BLaER1 (cell line): ENCODE measurements around the gene FAF2.

Source experiments
- H3K27ac ChIP-seq: shearing (Covaris generic); formaldehyde crosslinking; 2 replicates; pipeline ENCODE4 v1.8.1; 2022
- H3K27me3 ChIP-seq: shearing (Covaris generic); formaldehyde crosslinking; 2 replicates; pipeline ENCODE4 v1.8.1; 2022
- H3K36me3 ChIP-seq: shearing (Covaris generic); formaldehyde crosslinking; 2 replicates; pipeline ENCODE4 v1.8.1; 2022
- H3K4me1 ChIP-seq: shearing (Covaris generic); formaldehyde crosslinking; 2 replicates; pipeline ENCODE4 v1.8.1; 2022
- H3K4me2 ChIP-seq: shearing (Covaris generic); formaldehyde crosslinking; 2 replicates; pipeline ENCODE4 v1.8.1; 2022
- H3K4me3 ChIP-seq: shearing (Covaris generic); formaldehyde crosslinking; 2 replicates; pipeline ENCODE4 v1.8.1; 2022
- H3K9ac ChIP-seq: shearing (Covaris generic); formaldehyde crosslinking; 2 replicates; pipeline ENCODE4 v1.8.1; 2022
- H3K9me3 ChIP-seq: shearing (Covaris generic); formaldehyde crosslinking; 2 replicates; pipeline ENCODE4 v1.8.1; 2022
- H4K20me1 ChIP-seq: shearing (Covaris generic); formaldehyde crosslinking; 2 replicates; pipeline ENCODE4 v1.8.1; 2022
- Cebpa-rat ChIP-seq: shearing (Covaris generic); IDR thresholded peaks from 2 replicates; pipeline ENCODE4 v1.8.1; 2022

The FAF2 gene

DNA sequence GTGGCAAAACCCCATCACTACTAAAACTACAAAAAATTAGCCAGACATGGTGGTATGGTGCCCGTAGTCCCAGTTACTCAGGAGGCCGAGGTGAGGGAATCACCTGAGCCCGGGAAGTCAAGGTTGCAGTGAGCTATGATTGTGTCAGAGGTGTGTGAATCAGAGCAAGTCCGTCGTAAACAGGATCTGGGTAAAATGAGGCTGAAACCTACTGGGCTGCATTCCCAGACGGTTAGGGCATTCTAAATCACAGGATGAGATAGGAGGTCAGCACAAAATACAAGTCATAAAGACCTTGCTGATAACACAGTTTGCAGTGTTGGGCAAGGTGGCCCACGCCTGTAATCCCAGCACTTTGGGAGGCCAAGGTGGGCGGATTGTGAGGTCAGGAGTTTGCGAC, 29.9 kb upstream of the FAF2 start:
- peaks cover 33% of the 10 kb centered on the region for H3K9me3 ChIP-seq
- H3K9ac ChIP-seq, result no peak overlapping the region
- TF ChIP-seq Cebpa-rat, result no peak
- H3K4me2 ChIP-seq, result no peak overlapping the region
- no peaks in the 10 kb centered on the region for H3K27me3 ChIP-seq
- peaks cover 26% of the 10 kb centered on the region for H3K4me1 ChIP-seq
- peaks cover 15% of the 10 kb centered on the region; the same call in 1 of the 2 replicates for H4K20me1 ChIP-seq
- no peaks in the 10 kb centered on the region for H3K36me3 ChIP-seq
- H3K4me3 ChIP-seq, result no peak overlapping the region
- H3K27ac ChIP-seq, result no peak overlapping the region

GRCh38 chr5:176420086-176420485, 28.1 kb upstream of the FAF2 start:
- Histone ChIP-seq H3K27ac (no peak overlapping the region), H3K4me1 (peaks cover 17% of the 10 kb centered on the region), H3K27me3 (no peaks in the 10 kb centered on the region), H3K4me3 (no peak overlapping the region), H3K9me3 (peaks cover 48% of the 10 kb centered on the region), H3K4me2 (no peak overlapping the region), H4K20me1 (no peaks in the 10 kb centered on the region), H3K9ac (no peak overlapping the region), H3K36me3 (no peaks in the 10 kb centered on the region)
- no peak for TF ChIP-seq Cebpa-rat

- H4K20me1 ChIP-seq, result no peaks in the 10 kb centered on the region
Observed at GRCh38 chr5:176420972-176421544, 27.1 kb upstream of the FAF2 start.

DNA sequence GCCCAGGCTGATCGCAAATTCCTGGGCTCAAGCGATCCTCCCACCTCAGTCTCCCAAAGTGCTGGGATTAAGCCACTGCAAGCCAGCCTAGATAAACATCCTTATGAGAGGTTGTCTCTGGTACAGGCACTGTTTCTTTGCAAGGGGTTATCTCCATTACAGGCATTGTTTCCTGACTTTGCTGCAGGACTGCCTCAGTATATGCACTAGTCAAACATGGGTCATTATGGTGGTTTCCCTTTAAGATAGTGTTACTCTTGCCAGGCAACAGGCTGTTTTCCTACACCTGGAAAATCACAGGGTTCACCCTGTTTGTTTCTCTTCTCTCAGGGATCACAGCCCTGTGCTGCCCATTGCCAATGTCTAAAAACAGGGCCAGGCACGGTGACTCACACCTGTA, 24.0 kb upstream of the FAF2 start:
- Histone ChIP-seq H4K20me1 (no peaks in the 10 kb centered on the region), H3K4me3 (no peak overlapping the region), H3K4me2 (no peak overlapping the region), H3K36me3 (no peaks in the 10 kb centered on the region), H3K27me3 (no peaks in the 10 kb centered on the region), H3K27ac (no peak overlapping the region), H3K4me1 (no peaks in the 10 kb centered on the region), H3K9ac (no peak overlapping the region), H3K9me3 (peaks cover 67% of the 10 kb centered on the region)
- no peak for TF ChIP-seq Cebpa-rat

More at GRCh38 chr5:176420972-176421544, 27.1 kb upstream of the FAF2 start:
- H3K4me1 ChIP-seq, result peaks cover 9% of the 10 kb centered on the region
- H3K27me3 ChIP-seq, result no peaks in the 10 kb centered on the region
- H3K4me3 ChIP-seq, result no peak overlapping the region
- no peak overlapping the region for H3K27ac ChIP-seq
- peaks cover 58% of the 10 kb centered on the region for H3K9me3 ChIP-seq
- H3K4me2 ChIP-seq, result no peak overlapping the region
- no peak for TF ChIP-seq Cebpa-rat
- no peak overlapping the region for H3K9ac ChIP-seq
- H3K36me3 ChIP-seq, result no peaks in the 10 kb centered on the region

GRCh38 chr5:176425138-176425537, 23.0 kb upstream of the FAF2 start:
- Histone ChIP-seq H3K27me3 (no peaks in the 10 kb centered on the region), H3K4me3 (no peak overlapping the region; the same call in 1 of the 2 replicates), H4K20me1 (no peaks in the 10 kb centered on the region), H3K4me1 (peaks cover 4% of the 10 kb centered on the region), H3K36me3 (no peaks in the 10 kb centered on the region), H3K9me3 (peaks cover 63% of the 10 kb centered on the region), H3K4me2 (no peak overlapping the region), H3K27ac (no peak overlapping the region), H3K9ac (no peak overlapping the region)
- no peak for TF ChIP-seq Cebpa-rat

GRCh38 chr5:176425791-176426190, 22.4 kb upstream of the FAF2 start:
- Histone ChIP-seq H3K4me2 (no peak overlapping the region), H4K20me1 (no peaks in the 10 kb centered on the region), H3K4me1 (peaks cover 11% of the 10 kb centered on the region), H3K36me3 (no peaks in the 10 kb centered on the region), H3K4me3 (no peak overlapping the region; the same call in 1 of the 2 replicates), H3K9ac (no peak overlapping the region), H3K27ac (no peak overlapping the region), H3K27me3 (no peaks in the 10 kb centered on the region), H3K9me3 (peaks cover 56% of the 10 kb centered on the region)
- TF ChIP-seq Cebpa-rat, result no peak

DNA sequence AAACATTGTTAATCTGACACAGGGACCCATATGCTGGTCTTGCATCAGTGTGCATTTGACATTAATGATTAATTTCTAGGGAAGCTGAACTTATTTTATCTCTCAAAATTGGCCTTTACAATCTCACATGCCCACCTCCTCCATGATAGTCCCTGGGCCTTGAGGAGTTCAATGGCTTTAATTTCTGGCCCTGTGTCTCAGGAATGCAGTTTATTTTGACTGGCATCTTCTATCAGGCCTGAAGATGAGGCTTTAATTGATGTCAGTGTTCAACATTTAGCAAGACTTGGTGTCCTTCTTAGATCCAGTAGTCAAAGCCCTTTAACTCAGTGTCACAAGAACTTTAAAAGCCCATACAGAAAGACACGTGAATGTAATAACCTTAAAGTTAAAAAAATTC, 21.3 kb upstream of the FAF2 start:
- Histone ChIP-seq H3K4me2 (no peak overlapping the region), H3K27ac (no peak overlapping the region), H3K4me1 (peaks cover 14% of the 10 kb centered on the region), H3K36me3 (no peaks in the 10 kb centered on the region), H3K27me3 (no peaks in the 10 kb centered on the region), H3K4me3 (no peak overlapping the region), H3K9me3 (peaks cover 48% of the 10 kb centered on the region), H4K20me1 (no peaks in the 10 kb centered on the region), H3K9ac (no peak overlapping the region)
- TF ChIP-seq Cebpa-rat, result no peak

- Histone ChIP-seq H3K27me3 (no peaks in the 10 kb centered on the region), H3K4me2 (no peak overlapping the region), H3K9me3 (peaks cover 45% of the 10 kb centered on the region), H3K27ac (no peak overlapping the region), H3K9ac (no peak overlapping the region), H4K20me1 (no peaks in the 10 kb centered on the region), H3K36me3 (no peaks in the 10 kb centered on the region), H3K4me3 (no peak overlapping the region), H3K4me1 (peaks cover 14% of the 10 kb centered on the region)
- TF ChIP-seq Cebpa-rat, result no peak
Observed at GRCh38 chr5:176427971-176428370, 20.2 kb upstream of the FAF2 start.

GRCh38 chr5:176429972-176430371, 18.2 kb upstream of the FAF2 start:
- H3K36me3 ChIP-seq, result no peaks in the 10 kb centered on the region
- H3K27me3 ChIP-seq, result no peaks in the 10 kb centered on the region
- H4K20me1 ChIP-seq, result no peaks in the 10 kb centered on the region
- peak overlapping the region; percentile 60; the same call in 1 of the 2 replicates for H3K9ac ChIP-seq
- H3K4me1 ChIP-seq, result peaks cover 14% of the 10 kb centered on the region
- peak overlapping the region; percentile 78 for H3K4me2 ChIP-seq
- H3K4me3 ChIP-seq, result no peak overlapping the region
- H3K9me3 ChIP-seq, result peaks cover 39% of the 10 kb centered on the region
- peak overlapping the region; percentile 74 for H3K27ac ChIP-seq
- TF ChIP-seq Cebpa-rat, result no peak

GRCh38 chr5:176432707-176433106, 15.5 kb upstream of the FAF2 start:
- H3K9me3 ChIP-seq, result peaks cover 27% of the 10 kb centered on the region
- no peak for TF ChIP-seq Cebpa-rat
- no peaks in the 10 kb centered on the region for H3K36me3 ChIP-seq
- peaks cover 39% of the 10 kb centered on the region for H3K4me1 ChIP-seq
- no peak overlapping the region for H3K27ac ChIP-seq
- no peak overlapping the region for H3K4me2 ChIP-seq
- H3K4me3 ChIP-seq, result no peak overlapping the region
- no peaks in the 10 kb centered on the region for H3K27me3 ChIP-seq
- H4K20me1 ChIP-seq, result no peaks in the 10 kb centered on the region
- no peak overlapping the region for H3K9ac ChIP-seq

DNA sequence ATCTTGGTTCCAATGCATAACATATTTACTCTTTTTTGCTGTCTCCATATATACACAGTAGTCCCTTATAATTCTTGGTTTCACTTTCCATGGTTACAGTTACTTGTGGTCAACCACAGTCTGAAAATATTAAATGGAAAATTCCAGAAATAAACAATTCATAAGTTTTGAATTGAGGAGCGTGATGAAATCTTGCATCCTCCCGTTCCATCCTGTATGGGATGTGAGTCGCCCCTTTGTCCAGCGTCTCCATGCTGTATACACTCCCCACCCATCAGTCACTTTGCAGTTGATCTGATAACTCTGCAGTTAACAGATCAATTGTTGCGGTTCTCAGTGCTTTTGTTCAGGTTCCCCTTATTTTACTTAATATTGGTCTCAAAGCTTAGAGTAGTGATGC, 11.5 kb upstream of the FAF2 start:
- Histone ChIP-seq H3K9ac (peak overlapping the region; percentile 67), H3K4me3 (peak overlapping the region; percentile 49), H3K36me3 (no peaks in the 10 kb centered on the region), H3K9me3 (peaks cover 27% of the 10 kb centered on the region), H4K20me1 (no peaks in the 10 kb centered on the region), H3K27me3 (no peaks in the 10 kb centered on the region), H3K27ac (peak overlapping the region; percentile 84), H3K4me2 (peak overlapping the region; percentile 85), H3K4me1 (peaks cover 62% of the 10 kb centered on the region)
- no peak for TF ChIP-seq Cebpa-rat
